Inflammatory macrophage (primary cell): ENCODE results near the gene MGARP.
A peak's percentile ranks its signal among the peaks of the same experiment; 100 is the strongest.
"Not testable (repeated sequence)": the region's sequence is repeated elsewhere in the genome, so short reads cannot be mapped to it uniquely, and the experiment has no call there.

Source experiments
- DNase-seq, 2 donors: peaks; one replicate each; pipeline ENCODE4 v3.0.0-alpha.2; 2020 to 2022

Gene MGARP

DNA sequence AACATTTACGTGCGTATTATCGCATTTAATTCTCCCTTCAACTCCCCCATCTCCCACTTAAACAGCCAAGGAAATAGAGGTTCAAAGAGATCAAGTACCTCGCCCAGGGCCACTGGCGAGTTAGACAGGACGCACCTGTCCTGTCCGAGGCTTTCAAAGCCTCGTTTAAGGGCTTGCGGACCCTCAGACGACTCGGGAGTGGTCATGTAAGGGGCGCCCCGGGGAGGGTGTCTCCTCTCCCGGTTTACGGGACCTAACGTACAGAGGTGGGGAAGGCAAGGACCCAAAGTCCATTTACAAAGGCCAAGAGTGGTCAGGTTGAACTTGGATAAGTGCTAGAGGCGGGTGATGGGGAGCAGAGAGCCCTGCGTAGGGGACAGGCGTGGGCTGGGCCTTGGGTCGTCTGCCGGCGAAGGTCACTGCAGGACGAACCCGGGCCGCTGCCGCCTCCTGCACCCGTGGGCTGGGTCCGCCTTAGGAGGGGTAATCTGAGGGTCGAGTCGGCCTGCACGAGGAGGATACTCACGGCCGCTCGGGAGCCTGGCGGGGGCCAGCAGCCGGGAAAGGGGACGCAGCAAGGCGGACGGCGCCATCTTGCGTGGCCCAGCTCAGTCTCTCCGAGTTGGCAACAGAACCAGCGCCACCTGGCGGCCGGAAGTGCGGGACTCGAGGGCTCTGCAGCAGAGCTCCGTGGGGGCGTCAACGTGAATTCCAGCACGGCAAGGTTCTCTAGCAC, 15.3 kb upstream of the MGARP start:
- peak; percentile 96 to 97 for DNase-seq

DNA sequence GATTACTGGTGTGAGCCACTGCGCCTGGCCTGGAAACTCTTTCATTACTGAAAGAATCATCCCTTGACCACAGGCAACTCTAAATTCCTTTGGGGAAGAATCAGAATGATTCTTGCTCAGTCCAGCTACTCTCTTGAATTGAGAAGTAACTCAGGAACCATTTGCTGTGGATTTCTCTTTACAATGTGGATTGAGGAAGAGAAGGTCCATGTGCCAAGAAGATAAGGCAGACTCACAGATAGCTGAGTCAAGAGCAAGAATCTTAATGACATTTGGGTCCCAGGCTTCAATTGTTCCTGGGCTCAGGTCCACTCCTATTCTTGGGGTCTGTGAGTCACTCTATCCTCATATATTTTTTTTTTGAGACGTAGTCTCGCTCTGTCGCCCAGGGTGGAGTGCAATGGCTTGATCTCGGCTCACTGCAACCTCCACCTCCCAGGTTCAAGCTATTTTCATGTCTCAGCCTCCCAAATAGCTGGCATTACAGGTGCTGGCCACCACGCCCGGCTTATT, 6.2 kb upstream of the MGARP start:
- no peak for DNase-seq

DNA sequence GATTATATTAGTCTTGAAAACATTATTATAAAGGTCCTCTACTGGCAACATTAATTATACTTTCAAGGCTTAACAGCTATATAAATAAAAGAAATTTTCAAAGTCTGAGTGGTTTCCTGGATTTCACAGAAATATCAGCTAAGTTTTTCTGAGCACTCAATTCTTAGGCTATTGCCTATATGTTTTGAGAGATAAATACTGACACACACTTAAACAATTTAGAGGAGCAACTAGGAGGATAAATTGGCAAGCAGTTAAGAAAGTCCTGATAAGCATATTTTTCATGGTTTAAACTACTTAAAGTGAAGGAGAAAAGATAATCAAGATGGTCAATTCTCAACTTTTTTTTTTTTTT, 2.7 kb upstream of the MGARP start:
- DNase-seq, result no peak

DNA sequence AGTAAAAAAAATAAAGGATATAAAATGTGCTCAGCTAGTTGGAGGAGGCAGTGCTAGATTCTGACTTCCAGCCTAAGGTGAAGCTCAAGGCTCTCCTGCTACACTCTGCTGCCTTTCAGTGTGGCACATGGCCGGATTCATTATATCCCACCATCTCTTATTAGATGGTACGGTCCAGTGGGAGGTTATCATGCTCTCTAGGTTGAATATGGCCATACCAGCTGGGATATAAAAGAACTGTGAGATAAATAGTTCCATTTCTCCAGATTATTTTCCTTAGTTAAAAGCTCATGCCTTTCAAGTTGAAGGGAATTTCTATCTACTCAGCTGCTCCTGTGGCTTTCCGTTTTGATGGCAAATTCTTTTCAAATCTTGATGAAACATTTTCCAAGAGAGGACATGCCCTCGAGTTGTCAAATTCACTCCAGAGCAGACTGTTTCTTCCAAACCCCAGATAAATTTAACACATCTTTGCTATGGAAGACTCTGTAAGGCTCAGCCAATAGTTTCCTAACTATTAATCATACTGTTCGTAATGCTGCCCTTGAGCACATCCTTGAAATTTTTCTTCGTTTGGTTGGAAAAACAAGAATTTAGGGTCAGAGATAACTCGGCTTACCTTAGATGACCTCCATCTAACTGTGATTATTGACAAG, 2.2 kb upstream of the MGARP start:
- DNase-seq, result no peak

DNA sequence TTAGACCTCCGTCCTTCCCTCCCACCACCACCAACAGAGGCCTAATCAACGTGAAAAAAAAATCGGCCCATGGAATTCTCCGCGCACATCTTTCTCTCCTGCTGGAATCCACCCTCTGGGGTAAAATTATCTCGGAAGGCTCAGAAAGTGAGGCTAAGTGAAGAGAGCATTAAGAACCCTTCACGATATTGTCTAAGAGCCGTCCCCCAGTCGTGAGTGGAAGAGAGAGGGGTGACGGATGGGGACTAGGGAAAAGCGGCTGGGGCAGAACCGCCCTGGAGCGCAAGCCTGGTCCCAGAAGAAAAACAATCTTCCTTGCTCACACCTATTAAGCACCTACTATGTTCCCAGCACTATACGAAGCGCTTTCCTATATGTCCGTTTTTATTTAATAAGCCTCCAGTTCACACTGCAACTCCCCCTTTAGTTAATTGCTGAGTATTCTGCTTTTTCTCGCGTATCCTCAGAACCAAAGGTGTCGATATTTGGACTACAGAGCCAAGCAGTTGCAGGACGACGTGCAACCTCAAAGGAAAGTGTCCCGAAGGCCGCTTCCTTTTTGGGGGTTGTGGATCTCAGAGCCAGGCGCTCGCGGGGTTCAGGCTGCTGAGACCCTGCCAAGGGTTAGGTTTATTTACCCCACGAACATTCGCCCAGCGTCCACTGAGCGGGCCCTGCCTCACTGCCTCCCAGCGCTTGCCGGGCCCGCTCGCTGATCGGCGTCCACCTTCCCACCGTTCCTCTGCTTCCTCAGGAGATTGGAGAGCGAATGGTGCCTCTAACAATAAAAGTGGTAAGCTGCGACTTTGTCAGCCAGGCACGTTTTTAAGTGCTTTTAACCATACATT, 889 bp downstream of the MGARP start:
- no peak for DNase-seq

DNA sequence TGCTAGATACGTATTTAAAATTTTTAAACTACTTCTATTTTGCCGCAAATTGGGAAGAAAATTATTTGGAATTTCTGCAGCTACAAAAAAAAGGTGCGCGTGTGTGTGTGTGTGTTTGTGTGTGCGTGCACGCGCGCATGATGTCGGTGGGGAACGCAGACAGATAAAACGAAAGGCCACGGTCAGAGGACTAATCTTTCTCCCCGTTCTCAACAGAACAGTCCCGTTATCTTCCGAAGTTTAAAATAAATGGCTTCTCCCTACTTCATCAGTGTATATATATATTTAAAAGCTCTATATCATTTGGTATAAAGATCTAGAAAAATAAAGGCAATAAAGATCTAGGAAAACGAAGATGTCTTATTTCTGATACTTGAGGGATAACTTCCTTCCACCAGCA, 1.5 kb downstream of the MGARP start:
- DNase-seq, result no peak

DNA sequence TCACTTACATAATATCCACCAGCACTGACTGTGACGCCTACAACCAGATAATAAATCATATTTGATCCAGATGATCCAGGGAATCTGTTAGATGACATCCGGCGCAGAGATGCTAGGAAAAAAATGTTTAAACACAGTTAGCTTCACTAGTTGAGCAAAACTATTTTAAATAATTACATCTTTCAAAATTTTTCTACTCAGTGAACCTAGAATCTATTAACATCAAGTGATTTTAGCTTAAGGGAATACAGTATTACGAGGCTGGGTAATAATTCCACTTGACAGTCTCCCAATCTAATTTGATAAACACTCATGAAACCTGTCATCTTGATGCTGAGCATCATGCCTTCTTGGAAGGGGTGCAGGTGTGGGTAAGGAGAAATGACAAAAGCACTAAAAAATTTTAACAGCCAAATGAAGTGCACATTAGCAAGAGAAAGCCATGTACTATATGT, 4.7 kb downstream of the MGARP start:
- no peak for DNase-seq

DNA sequence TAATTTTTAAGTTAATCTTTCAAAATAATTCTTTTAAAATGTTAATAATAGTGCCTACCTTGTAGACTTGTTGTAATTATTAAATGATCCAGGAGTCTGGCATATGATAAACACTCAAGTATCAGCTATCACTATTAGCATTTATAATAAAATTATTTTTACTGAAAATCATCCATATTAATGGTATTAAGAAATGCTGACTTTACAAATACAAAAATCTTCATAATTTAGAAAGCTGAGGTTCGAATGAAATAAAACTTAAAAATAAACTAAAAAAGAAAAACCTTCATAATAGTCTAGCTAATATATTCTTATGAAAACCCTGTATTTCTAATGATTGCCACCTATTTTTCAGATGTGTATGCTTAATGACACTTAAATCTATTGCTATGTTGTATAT, 5.2 kb downstream of the MGARP start:
- no peak for DNase-seq

DNA sequence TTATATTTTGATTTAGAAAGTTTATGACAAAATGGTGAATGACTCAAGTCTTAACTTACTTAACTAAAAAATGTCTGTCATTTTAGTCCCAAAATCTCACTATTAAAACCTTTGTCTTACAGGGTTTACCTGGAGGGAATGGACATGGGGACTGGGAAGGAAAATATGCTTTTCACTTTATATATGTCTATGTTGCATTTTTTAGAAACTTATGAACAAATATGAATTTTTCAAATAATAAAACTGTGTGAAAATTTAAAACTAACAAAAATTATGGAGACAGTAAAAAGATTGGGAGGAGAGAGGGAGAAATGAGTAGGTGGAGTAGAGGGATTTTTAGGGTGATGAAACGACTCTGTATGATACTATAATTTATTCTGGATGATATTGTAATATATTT, 6.2 kb downstream of the MGARP start:
- DNase-seq, result no peak

DNA sequence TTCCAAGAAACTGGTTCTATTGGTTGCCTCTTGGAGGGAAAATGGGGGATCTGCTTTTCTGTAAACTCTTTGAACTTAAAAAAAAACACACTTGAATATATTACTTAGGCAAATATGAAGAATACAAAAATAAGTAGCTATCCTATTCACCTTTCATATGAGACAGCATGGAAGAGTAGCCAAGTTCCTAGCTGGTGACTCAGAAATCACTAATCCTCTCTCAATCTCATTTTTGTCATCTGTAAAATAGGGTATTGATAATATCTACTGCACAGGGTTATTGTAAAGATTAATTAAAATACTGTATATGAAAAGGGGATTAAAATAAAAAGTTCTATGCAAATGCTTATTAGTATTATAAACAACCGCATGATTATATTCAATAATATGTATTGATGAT, 12.7 kb downstream of the MGARP start:
- no peak for DNase-seq

DNA sequence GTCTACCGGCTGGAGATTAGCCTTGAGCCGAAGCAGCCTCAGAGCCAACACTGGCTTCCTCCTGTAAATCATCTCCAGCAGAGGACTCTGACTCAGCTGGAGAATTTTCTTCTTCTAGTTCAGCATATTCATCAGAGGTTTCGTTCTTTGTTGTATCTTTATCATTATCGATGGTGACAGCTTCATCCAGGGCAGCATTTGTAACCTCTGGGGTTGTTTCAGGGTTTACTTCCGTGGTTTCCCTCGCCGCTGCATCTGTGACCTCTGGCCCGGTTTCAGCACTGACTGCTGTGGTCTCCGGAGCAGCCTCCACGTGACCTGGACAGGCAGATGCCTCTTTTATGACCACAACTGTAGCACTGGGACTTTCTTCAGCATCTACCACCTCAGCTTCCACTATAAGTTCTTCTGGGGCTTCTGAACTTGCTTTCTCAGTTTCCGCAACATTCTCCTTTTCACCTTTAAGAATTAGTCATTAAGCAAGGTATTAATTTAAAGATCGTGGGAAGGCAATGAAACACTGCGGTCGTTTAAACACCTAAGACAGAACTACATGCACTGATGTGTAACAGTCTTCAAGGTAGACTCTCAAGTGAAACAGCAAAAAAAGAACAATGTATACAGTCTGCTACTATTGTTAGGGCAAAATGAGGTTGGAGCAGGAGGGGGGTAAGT, 13.3 kb downstream of the MGARP start:
- DNase-seq, result peak; percentile 70 to 80

DNA sequence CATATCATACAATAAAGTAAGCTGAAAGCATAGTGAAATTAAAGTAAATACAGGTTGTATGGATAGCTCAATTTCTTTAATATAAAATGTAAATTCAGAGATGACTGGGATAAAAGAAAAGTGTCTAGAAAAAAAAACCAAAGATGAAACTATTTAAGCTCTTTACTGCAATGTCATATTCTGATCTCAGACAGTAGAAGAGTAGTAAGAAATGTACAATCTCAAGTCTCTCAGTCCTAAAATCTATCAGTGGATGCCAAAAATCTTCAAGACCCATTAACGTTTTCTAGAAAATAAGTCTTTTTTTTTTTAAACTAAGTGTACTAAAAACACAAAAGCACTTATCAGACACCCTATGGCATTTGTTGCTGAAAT, 13.8 kb downstream of the MGARP start:
- no peak for DNase-seq

DNA sequence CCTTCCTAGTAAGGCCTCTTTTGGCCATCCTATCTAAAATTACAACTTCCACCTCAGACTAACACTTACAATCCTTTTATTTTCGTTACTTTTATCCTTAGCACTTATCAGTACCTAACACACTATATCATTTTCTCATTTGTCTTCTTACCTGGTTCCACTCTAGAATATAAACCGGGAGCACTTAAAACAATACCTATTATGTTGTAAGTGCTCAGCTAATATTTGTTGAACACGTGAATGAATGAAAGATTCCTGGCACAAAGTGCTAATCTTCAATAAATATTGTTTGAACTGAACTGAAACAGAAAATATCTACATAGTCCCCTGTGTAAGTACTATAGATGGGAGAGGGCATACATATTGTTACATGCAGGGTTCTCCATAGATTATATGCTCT, 14.4 kb downstream of the MGARP start:
- no peak for DNase-seq

DNA sequence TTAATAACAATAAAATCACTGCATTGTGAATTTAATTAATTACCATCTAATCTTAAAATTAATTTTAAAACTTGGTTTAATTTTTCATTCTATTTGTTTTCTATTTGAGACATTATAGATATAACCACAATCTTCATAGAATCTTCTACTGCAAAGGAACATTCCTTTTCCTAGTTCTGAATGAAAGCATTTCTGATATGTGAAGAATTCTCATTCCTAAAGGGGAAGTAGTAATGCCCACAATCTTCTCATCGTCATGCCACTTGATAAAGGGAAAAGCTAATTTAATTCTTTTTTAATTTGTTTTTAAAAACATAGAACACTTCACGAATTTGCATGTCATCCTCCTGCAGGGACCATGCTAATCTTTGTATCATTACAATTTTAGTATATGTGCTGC, 23.7 kb downstream of the MGARP start:
- no peak for DNase-seq

DNA sequence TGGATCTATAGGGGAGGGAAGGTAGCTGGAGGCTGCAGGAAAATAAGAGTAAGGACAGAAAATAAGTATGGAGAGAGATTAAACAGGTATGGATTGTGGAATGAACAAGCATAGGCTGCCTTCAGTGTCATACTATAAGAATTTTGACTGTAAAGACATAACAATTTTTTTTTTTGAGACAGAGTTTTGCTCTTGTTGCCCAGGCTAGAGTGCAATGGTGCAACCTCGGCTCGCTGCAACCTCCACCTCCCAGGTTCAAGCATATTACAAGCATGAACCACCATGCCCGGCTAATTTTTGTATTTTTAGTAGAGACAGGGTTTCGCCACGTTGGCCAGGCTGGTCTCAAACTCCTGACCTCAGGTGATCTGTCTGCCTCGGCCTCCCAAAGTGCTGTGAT, 24.4 kb downstream of the MGARP start:
- DNase-seq, result not testable (repeated sequence)

DNA sequence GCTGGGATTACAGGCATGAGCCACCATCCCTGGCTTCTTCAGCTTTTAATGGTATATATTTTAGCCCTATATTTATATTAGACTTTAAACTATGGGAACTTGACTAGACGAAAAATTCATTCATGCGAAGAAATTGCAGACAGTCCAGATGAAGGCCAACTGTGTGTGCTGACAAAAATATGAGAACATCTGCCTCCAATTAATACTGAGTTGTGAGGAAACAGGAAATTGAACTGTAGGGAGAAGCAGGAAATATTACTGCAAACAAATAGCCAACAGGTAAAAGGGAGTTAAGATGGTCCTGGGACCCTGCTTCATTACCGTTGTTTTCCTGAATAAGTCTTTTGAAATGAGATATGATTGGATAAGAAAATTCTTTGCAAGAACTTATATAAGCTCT, 26.3 kb downstream of the MGARP start:
- DNase-seq, result no peak

DNA sequence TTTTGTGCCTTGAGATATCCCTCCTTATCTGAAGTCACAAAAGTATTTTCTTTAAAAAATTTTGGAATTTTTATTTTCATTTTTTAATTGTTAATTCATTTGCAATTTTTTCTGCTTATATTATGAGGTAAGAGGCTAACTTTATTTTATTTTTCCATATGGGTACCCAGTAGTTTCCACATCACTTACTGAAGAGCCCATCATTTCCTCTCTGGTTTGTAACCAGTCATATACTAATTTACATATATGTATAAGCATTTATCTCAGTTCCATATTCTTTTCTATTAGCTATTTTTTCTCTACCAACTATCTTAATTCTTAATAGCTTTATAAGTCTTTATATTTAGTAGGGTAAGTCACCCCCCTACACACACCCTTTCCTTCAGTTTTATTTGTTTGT, 27.0 kb downstream of the MGARP start:
- DNase-seq, result no peak

DNA sequence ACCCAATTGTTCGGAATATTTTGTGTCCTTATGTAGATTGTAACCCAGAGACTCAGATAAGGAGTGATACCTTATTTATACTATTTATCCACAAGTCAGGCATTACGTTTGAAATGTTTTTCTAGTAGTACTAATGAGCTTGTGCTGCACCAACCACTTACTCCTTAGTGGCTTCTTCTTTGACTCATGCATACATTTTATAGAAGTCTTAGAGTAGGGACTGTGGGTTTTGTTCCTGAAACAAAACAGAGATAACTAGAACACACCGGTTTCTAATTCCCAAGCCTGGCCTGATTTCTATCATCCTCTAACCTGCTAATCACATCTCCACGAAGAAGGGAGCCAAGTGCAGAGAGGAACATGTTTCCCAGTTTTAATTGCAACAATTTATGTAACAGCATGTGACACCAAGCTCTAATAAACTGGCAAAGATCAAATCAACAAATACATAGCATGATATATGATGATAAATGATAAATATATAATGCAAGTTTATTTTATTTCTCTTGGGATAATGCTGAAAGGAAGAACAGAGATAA, 32.3 kb downstream of the MGARP start:
- DNase-seq, result no peak

DNA sequence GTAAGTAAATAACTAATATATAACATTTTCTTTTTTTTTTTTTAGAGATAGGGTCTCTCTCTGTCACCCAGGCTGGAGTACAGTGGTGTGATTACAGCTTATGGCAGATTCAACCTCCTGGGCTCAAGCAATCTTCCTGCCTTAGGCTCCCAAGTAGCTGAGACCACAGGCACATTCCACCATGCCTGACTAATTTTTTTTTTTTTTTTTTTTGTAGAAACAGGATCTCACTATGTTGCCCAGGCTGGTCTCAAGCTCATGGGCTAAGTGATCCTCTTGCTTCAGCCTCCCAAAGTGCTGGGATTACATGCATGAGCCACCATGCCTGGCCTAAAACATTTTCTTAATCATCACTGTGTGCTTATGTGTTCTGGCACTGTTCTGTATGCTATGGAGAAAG, 32.8 kb downstream of the MGARP start:
- DNase-seq, result no peak

DNA sequence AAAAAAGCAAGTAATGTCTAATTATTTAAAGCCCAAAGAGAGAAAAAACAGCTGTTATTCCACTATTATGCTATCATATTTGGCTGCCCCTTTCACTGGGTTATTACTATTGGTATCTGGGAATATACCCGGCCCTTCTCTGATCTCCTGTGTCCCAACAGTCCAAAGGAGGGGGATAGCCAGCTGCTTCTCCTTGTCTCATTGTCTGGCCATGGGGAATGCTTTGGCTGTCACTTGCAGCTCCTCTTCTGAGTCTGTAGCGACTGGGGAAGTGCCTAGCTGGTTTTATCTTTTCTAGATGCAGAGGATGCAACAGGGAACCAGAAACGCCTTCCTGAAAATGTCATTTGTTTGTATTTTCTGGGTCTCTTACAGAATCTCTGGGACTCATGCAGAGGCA, 33.9 kb downstream of the MGARP start:
- DNase-seq, result no peak

DNA sequence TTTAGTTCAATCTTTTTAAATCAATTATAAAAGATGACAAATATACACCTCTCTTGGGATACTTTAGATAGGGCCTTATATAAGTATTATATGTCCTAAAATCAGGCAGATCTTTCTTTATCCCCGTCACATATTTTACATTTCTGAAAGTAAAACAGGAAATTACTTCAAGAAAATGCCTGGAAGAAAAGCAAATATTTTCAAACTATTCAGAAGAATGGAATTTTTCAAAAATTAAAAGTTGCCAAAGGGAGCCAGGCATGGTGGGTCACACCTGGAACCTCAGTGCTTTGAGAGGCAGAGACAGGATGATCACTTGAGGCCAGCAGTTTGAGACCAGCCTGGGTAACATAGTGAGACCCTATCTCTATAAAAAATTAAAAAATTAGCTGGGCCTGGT, 34.4 kb downstream of the MGARP start:
- DNase-seq, result no peak

DNA sequence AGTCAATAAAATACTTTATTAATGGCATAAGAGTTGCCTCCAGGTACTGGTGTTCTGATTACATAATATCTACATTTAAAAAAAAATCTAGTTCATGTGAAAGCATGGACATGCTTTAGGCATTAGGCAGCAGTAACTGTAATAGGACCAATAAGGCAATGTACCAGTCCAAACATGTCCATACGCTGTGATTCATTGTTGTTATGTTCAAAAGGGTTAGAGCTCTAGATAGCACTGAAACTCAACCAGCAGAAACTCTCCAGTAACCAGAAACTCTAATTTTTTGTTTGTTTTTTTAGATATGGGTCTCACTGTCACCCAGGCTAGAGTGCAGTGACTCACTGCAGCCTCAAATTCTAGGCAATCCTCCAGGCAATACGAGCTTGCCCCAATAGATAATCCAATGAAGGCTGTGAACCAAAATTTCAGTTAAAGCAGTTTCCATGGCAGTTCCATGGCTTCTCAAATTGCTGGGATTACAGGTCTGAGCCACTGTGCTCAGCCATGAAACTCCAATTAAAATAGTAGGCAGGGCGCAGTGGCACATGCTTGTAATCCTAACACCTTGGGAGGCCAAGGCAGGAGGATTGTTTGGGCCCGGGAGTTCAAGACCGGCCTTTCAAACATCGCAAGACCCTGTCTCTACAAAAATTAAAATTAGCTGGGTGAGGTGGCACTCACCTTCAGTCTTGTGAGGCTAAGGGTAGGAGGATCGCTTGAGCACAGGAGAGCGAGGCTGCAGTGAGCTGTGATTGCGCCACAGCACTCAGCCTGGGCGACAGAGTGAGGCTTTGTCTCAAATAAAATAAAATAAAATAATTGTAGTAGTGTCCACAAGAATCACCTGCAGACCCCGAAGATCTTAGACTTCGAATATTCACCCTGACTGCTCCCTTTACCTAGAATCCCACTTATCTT, 36.3 kb downstream of the MGARP start:
- no peak for DNase-seq
